ENCODE data around the gene PELI3. TPM values are rescaled to one million over a fixed set of nuclear protein-coding genes. Genes with fewer than 3 reads are reported as not detected.
"Not testable (repeated sequence)": the region's sequence is repeated elsewhere in the genome, so short reads cannot be mapped to it uniquely, and the experiment has no call there.

PELI3 gene
- total RNA-seq, 1 experiment from 2014 or later = 22.9 TPM

GRCh38 chr11:66438504-66439466 lies 27.9 kb upstream of the PELI3 start, which contains the start of gene MRPL11:
TSS of gene MRPL11 (minus strand) at chr11:66438848. CDS start at chr11:66438754, 94 bp downstream.
- peaks cover under 1% of the 10 kb centered on the region for H3F3A ChIP-seq (ENCODE audit: low read length, unreplicated experiment)
- no TSS peak for BruUV-seq (replicated peaks)
- DNase-seq = peak; percentile 99
- no peak for TF ChIP-seq EZH2phosphoT487 (IDR thresholded peaks at IDR 0.05; ENCODE audit: borderline replicate concordance, low read length)
- no peak for TF ChIP-seq EZH2 (IDR thresholded peaks at IDR 0.05; ENCODE audit: low read length, unreplicated experiment)
- peak; percentile 83 for TF ChIP-seq CTCF (conservative IDR thresholded peaks at IDR 0.05; ENCODE audit: low read depth, low read length)
- H3K27me3 ChIP-seq (ENCODE audit: low read length) = no peaks in the 10 kb centered on the region
- no peaks in the 10 kb centered on the region for H3K9me2 ChIP-seq (replicated peaks; ENCODE audit: low read length)
- H3K4me1 ChIP-seq (ENCODE audit: insufficient read depth, low read length) = peaks cover 15% of the 10 kb centered on the region
- peak within 1 kb of the TSS; percentile 73 for H3K4me2 ChIP-seq (ENCODE audit: low read length)
- H3K9ac ChIP-seq (ENCODE audit: low read length) = peak within 1 kb of the TSS; percentile 82
- H3K36me3 ChIP-seq (ENCODE audit: low read depth, low read length) = peaks cover 22% of the 10 kb centered on the region
- CTCF ChIA-PET = interaction anchor here (0.5 to 1.2 kb wide), 8 partner anchors 16 to 154 kb away, joined by 3 to 9 read pairs (median 4); partner anchors contain the start of genes CCDC87, DPP3 and PELI3
- H3K9me3 ChIP-seq (ENCODE audit: low read length) = no peaks in the 10 kb centered on the region
- H2AFZ ChIP-seq (ENCODE audit: low read length) = peak within 1 kb of the TSS; percentile 75
- intact Hi-C loops (cut with micrococcal nuclease) = loop anchor here (1.0 to 2.0 kb wide), 3 partner anchors 28 to 42 kb away; partner anchors contain the start of genes DPP3 and PELI3
- POLR2A ChIA-PET (ENCODE audit: unreplicated experiment) = interaction anchor here (0.5 to 1.4 kb wide), 3 partner anchors 16 to 44 kb away, joined by 4 to 13 read pairs (median 6); partner anchors contain the start of gene DPP3
- H3K4me3 ChIP-seq (ENCODE audit: low read length) = peak within 1 kb of the TSS; percentile 77
- peak; percentile 88 for ATAC-seq
- H3K79me2 ChIP-seq (ENCODE audit: low read length) = peaks cover 20% of the 10 kb centered on the region
- no peaks in the 10 kb centered on the region for H4K20me1 ChIP-seq (ENCODE audit: low read length)
- H3K27ac ChIP-seq (ENCODE audit: low read length) = peak within 1 kb of the TSS; percentile 29

- Histone ChIP-seq H3K79me2 (ENCODE audit: low read length) (peaks cover 20% of the 10 kb centered on the region), H3K36me3 (ENCODE audit: low read depth, low read length) (peaks cover 17% of the 10 kb centered on the region), H3K4me1 (ENCODE audit: insufficient read depth, low read length) (peaks cover 25% of the 10 kb centered on the region)
- H3K9me2 ChIP-seq (replicated peaks; ENCODE audit: low read length); H3K4me3 ChIP-seq (ENCODE audit: low read length); DNase-seq; H4K20me1 ChIP-seq (ENCODE audit: low read length); H3K9me3 ChIP-seq (ENCODE audit: low read length); POLR2A ChIA-PET (ENCODE audit: unreplicated experiment); H3K27ac ChIP-seq (ENCODE audit: low read length); H2AFZ ChIP-seq (ENCODE audit: low read length); BruUV-seq (replicated peaks); ATAC-seq; H3K4me2 ChIP-seq (ENCODE audit: low read length); intact Hi-C loops (cut with micrococcal nuclease); H3K27me3 ChIP-seq (ENCODE audit: low read length); H3F3A ChIP-seq (ENCODE audit: low read length, unreplicated experiment); H3K9ac ChIP-seq (ENCODE audit: low read length): not testable (repeated sequence)
- CTCF ChIA-PET = interaction anchor here (0.6 kb wide), 2 partner anchors 35 to 214 kb away, joined by 3 read pairs; no protein-coding TSS in a partner anchor
Measured at GRCh38 chr11:66440101-66440939, 26.4 kb upstream of the PELI3 start.

GRCh38 chr11:66440940-66441282 lies 25.8 kb upstream of the PELI3 start:
- H3K9me2 ChIP-seq (replicated peaks; ENCODE audit: low read length); DNase-seq; H3K4me3 ChIP-seq (ENCODE audit: low read length); H3K27me3 ChIP-seq (ENCODE audit: low read length); H3K4me2 ChIP-seq (ENCODE audit: low read length); intact Hi-C loops (cut with micrococcal nuclease); H3K27ac ChIP-seq (ENCODE audit: low read length); ATAC-seq; BruUV-seq (replicated peaks); H3F3A ChIP-seq (ENCODE audit: low read length, unreplicated experiment); H3K9me3 ChIP-seq (ENCODE audit: low read length); POLR2A ChIA-PET (ENCODE audit: unreplicated experiment); H2AFZ ChIP-seq (ENCODE audit: low read length); H3K9ac ChIP-seq (ENCODE audit: low read length); H4K20me1 ChIP-seq (ENCODE audit: low read length): not testable (repeated sequence)
- CTCF ChIA-PET = interaction anchor here (0.6 kb wide), 1 partner anchor 36 kb away, joined by 3 read pairs; no protein-coding TSS in a partner anchor
- H3K36me3 ChIP-seq (ENCODE audit: low read depth, low read length) = peaks cover 11% of the 10 kb centered on the region
- H3K4me1 ChIP-seq (ENCODE audit: insufficient read depth, low read length) = peaks cover 25% of the 10 kb centered on the region
- peaks cover 20% of the 10 kb centered on the region for H3K79me2 ChIP-seq (ENCODE audit: low read length)
